GM10266 (cell line): ENCODE measurements around the gene IFT57.

Source experiments
- DNase-seq: peaks from one replicate; pipeline ENCODE4 v3.0.0; 2012; ENCODE audit errors: extremely low spot score
- TF ChIP-seq, protein P1 (sequence below): IDR thresholded peaks from 2 replicates; pipeline ENCODE4 v1.5.1; 2012; ENCODE audit warnings: mild to moderate bottlenecking, low read depth; ENCODE audit not compliant: control insufficient read depth, insufficient read depth; ENCODE audit errors: missing control alignments

IFT57 gene

DNA sequence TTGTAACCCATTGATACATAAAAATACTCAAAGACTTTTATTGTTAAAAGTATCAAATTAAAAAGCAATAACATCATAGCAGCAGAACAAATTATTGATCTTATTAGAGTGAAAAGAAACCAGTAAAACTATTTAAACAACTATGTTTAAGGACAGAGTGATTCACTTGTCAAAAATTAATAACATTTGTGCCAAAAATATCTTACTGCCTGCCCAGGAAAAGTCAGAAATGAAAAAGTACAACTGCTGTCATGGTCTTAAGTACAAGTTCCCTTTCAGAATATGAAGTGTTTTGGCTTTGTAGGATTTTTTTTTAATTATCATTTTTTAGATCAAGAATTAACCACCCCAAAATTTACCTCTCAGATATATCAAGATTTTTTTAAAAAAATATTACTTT, 3.4 kb downstream of the IFT57 start:
- TF ChIP-seq, protein P1, sequence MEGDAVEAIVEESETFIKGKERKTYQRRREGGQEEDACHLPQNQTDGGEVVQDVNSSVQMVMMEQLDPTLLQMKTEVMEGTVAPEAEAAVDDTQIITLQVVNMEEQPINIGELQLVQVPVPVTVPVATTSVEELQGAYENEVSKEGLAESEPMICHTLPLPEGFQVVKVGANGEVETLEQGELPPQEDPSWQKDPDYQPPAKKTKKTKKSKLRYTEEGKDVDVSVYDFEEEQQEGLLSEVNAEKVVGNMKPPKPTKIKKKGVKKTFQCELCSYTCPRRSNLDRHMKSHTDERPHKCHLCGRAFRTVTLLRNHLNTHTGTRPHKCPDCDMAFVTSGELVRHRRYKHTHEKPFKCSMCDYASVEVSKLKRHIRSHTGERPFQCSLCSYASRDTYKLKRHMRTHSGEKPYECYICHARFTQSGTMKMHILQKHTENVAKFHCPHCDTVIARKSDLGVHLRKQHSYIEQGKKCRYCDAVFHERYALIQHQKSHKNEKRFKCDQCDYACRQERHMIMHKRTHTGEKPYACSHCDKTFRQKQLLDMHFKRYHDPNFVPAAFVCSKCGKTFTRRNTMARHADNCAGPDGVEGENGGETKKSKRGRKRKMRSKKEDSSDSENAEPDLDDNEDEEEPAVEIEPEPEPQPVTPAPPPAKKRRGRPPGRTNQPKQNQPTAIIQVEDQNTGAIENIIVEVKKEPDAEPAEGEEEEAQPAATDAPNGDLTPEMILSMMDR = no peak
- DNase-seq = no peak

DNA sequence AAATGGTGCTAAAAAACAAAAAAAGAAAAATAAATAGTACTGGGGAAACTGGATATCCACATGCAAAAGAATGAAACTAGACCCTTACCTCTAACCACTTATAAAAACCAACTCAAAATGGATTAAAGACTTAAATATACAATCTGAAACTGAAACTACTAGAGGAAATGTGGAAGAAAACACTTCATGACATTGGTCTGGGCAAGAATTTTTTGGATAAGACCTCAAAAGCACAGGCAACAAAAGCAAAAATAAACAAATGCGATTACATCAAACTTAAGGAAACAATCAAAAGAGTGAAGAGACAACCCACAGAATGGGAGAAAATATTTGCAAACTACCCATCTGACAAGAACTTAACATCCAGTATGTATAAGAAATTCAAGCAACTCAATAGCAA, 6.4 kb downstream of the IFT57 start:
- DNase-seq = no peak
- TF ChIP-seq, protein P1 = no peak

GRCh38 chr3:108209579-108209978, 12.6 kb downstream of the IFT57 start:
- no peak for DNase-seq
- TF ChIP-seq, protein P1 = no peak

GRCh38 chr3:108208831-108209230, 13.4 kb downstream of the IFT57 start:
- no peak for DNase-seq
- TF ChIP-seq, protein P1 = no peak

DNA sequence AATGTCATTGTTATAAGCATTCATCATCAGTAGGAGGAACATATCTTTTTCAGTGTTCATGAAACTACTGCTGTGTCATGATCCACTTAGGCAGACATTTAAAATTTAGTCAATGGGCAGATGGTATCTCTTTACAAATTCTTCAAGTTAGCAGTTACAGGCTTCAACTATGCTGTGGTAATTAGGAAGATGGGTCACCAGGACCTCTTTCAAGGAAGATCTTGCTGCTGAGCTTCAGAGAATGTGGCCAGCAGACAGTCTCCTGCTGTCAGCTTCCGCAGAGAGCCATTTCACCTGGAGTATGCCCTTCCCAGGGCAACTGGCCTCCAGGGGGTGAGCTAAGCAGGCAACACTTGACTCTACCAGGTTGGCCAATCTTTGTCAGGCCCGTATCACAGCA, 19.4 kb downstream of the IFT57 start:
- TF ChIP-seq, protein P1 = no peak
- DNase-seq = no peak

GRCh38 chr3:108202080-108202479, 20.1 kb downstream of the IFT57 start:
- DNase-seq = no peak

GRCh38 chr3:108201258-108201657, 21.0 kb downstream of the IFT57 start:
- TF ChIP-seq, protein P1 = no peak
- no peak for DNase-seq

More at GRCh38 chr3:108202080-108202479, 20.1 kb downstream of the IFT57 start:
- TF ChIP-seq, protein P1 = no peak
